ENCODE results near the gene PGS1.

The PGS1 gene

GRCh38 chr17:78387977-78388941, 9.8 kb downstream of the PGS1 start:
- no peak for DNase-seq (ENCODE audit: low read depth in 2 of 2)

DNA sequence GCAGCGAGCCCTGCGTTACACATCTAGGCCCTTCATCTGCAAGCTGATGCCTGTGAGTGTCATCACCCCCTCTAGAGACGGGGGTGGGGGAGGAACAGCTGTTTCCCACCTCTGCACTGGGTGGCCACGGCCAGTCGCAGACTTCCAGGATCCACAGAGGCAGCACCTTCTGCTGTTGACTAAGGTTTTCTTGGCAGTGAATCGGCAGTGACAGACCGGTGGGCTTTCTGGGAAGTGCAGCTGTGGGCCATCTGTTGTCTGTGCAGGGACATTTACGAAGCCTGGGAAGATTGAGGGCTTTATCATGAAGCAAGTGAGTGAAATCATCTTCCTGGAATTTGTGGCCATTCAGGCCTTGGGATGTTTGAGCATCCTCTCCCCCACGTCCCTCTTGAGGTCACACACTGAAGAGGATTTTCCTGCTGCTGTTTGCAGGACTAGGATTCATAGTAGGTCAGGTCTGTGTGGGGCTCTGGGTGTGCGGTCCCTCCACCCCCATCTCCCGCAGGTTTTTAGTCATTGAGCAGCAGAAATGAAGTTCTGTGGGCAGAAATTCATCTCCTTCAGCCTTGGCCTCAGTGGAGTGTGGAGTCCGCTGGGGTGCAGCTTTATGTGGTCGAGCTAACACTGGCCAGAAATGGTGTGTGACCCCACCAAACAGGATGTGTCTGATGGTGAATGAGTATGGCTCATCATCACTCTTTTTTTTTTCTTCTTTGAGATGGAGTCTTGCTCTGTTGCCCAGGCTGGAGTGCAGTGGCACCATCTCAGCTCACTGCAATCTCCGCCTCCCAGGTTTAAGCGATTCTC, 12.0 kb downstream of the PGS1 start:
- DNase-seq (ENCODE audit: low read depth in 2 of 2), result no peak

GRCh38 chr17:78391051-78391431, 12.6 kb downstream of the PGS1 start:
- no peak for DNase-seq (ENCODE audit: low read depth in 2 of 2)

GRCh38 chr17:78391843-78392242, 13.4 kb downstream of the PGS1 start:
- DNase-seq (ENCODE audit: low read depth in 2 of 2), result no peak

- DNase-seq (ENCODE audit: low read depth in 2 of 2), result no peak
Measured at GRCh38 chr17:78392295-78392694, 13.8 kb downstream of the PGS1 start.

DNA sequence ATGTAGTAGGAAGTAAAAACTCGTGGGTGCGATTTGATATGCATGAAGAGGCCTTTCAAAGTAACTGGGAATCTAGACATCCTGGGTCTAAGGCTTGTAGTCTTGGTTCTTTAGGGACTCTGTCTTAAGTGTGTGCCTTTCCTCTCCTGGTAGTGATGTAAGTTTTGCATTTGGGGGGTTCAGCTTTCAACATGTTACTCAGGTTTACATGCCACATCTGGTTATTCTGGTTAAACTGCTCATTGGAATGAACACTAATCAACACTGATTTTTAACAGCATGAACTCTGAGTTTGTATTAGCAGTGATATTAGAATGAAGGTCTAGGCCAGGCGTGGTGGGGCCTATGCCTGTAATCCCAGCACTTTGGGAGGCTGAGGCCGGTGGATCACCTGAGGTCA, 15.1 kb downstream of the PGS1 start:
- DNase-seq (ENCODE audit: low read depth in 2 of 2), result no peak

GRCh38 chr17:78394209-78394608, 15.8 kb downstream of the PGS1 start:
- no peak for DNase-seq (ENCODE audit: low read depth in 2 of 2)

GRCh38 chr17:78395155-78395554, 16.7 kb downstream of the PGS1 start:
- DNase-seq (ENCODE audit: low read depth in 2 of 2), result no peak

- DNase-seq (ENCODE audit: low read depth in 2 of 2), result no peak
Measured at GRCh38 chr17:78396441-78397337, 18.2 kb downstream of the PGS1 start.

- DNase-seq (ENCODE audit: low read depth in 2 of 2), result no peak
Measured at GRCh38 chr17:78397681-78398101, 19.2 kb downstream of the PGS1 start.

DNA sequence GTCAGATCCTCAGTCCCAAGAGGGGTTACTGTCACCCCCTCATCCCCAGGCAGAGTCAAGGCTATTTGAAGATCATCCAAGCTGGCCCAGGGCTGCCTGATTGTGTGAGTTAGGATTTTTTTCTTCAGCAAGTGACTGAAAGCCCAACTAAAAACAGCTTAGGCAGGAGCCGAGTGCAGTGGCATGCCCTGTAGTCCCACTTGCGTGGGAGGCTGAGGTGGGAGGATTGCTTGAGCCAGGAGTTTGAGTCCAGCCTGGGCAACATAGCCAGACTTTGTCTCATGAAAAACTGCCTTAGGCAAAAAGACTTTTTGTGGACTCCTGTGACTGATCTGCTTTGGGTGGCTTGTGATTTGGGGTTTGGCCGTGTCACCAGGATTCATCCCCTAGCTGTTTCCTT, 19.9 kb downstream of the PGS1 start:
- no peak for DNase-seq (ENCODE audit: low read depth in 2 of 2)

- no peak for DNase-seq (ENCODE audit: low read depth in 2 of 2)
Measured at GRCh38 chr17:78399028-78399692, 20.7 kb downstream of the PGS1 start.

GRCh38 chr17:78399693-78400144, 21.3 kb downstream of the PGS1 start:
- DNase-seq (ENCODE audit: low read depth in 2 of 2), result no peak

DNA sequence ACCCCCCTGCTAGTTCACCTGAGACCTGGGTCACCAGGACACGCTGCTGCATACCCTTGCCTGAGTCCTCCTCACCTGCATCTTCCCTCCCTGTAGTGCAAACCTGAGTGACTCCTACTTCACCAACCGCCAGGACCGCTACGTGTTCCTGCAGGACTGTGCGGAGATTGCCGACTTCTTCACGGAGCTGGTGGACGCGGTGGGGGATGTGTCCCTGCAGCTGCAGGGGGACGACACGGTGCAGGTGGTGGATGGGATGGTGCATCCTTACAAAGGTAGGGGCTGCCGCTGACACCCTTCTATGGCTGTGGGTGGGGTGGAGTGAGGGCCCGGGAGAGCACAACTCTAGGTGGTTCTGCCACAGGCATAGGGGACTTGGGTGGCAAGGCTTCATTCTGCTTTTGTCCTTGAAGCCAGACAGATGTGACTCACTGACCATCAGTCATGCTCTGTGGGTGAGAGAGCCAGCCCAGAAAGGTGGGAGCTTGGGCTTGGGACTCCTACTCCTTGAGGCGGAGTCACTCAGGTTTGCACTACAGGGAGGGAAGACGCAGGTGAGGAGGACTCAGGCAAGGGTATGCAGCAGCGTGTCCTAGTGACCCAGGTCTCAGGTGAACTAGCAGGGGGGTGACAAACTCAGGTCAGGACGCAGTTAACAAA, 22.3 kb downstream of the PGS1 start:
- no peak for DNase-seq (ENCODE audit: low read depth in 2 of 2)

- DNase-seq (ENCODE audit: low read depth in 2 of 2), result no peak
Measured at GRCh38 chr17:78401246-78401645, 22.8 kb downstream of the PGS1 start.

GRCh38 chr17:78401891-78402290, 23.4 kb downstream of the PGS1 start:
- no peak for DNase-seq (ENCODE audit: low read depth in 2 of 2)

DNA sequence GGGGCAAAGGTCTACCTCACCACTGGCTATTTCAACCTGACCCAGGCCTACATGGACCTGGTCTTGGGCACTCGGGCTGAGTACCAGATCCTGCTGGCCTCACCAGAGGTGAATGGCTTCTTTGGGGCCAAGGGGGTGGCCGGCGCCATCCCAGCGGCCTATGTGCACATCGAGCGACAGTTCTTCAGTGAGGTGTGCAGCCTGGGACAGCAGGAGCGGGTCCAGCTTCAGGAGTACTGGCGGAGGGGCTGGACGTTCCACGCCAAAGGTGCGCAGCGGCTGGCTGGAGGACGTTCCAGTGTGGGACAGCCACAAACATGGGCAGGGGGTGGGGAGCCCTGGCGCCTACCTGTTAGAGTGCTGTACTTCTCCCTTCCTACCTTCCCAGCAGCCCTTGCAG, 25.4 kb downstream of the PGS1 start:
- no peak for DNase-seq (ENCODE audit: low read depth in 2 of 2)

DNA sequence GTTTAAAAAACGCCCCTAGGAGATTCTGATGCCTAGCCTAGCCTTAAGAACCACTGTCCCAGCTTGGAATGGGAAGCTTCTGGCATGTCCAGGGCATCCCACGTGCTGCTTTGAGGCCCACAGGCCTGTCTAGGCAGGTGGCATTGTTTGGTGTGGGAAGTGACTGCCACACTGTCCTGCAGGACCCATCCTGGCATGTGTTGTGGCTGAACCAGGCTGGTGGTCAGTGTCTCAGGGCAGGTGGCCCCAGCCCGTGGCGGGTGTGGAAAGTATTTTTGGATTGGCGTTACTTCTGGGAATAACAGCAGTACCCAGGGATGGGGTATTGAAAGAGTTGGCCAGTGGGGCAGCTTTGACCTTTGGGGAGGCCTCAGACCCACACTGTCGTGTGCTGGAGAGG, 27.9 kb downstream of the PGS1 start:
- no peak for DNase-seq (ENCODE audit: low read depth in 2 of 2)

DNA sequence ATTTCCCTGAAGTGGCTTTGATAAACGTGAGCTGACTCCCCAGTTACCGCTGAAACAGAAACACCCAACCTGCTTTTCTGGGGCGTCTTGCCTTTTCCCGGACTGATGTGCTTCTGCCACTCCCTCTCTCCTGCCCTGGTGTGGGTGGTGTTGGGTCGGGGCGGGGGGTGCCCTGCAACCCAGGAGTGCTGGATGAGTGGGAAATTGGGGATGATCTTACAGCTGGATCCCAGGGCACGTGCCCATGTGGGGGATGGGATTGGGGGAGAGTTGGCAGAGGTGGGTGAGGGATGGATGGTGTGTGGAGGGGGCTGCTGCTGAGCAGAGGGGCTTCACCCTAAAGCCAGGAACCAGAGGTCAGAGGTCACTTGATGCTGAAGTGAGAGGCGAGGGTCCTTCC, 28.5 kb downstream of the PGS1 start:
- DNase-seq (ENCODE audit: low read depth in 2 of 2), result no peak

GRCh38 chr17:78407387-78408000, 29.0 kb downstream of the PGS1 start:
- DNase-seq (ENCODE audit: low read depth in 2 of 2), result no peak
